ENCODE results near the gene NCKAP5. TPM values are rescaled to one million over a fixed set of nuclear protein-coding genes. Genes with fewer than 3 reads are reported as not detected.

NCKAP5 gene
- total and polyA plus RNA-seq, 2 experiments from 2014 or later = 0.21 to 0.31 TPM

GRCh38 chr2:132789066-132789465 lies 779.2 kb downstream of the NCKAP5 start:
- H3K36me3 ChIP-seq = no peaks in the 10 kb centered on the region
- no peak overlapping the region for H3K27ac ChIP-seq
- no peaks in the 10 kb centered on the region for H3K9me3 ChIP-seq (ENCODE audit: low read depth)
- H3K27me3 ChIP-seq = no peaks in the 10 kb centered on the region
- H3K4me3 ChIP-seq = no peak overlapping the region
- TF ChIP-seq, protein P1, sequence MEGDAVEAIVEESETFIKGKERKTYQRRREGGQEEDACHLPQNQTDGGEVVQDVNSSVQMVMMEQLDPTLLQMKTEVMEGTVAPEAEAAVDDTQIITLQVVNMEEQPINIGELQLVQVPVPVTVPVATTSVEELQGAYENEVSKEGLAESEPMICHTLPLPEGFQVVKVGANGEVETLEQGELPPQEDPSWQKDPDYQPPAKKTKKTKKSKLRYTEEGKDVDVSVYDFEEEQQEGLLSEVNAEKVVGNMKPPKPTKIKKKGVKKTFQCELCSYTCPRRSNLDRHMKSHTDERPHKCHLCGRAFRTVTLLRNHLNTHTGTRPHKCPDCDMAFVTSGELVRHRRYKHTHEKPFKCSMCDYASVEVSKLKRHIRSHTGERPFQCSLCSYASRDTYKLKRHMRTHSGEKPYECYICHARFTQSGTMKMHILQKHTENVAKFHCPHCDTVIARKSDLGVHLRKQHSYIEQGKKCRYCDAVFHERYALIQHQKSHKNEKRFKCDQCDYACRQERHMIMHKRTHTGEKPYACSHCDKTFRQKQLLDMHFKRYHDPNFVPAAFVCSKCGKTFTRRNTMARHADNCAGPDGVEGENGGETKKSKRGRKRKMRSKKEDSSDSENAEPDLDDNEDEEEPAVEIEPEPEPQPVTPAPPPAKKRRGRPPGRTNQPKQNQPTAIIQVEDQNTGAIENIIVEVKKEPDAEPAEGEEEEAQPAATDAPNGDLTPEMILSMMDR (IDR thresholded peaks at IDR 0.05; ENCODE audit: low read depth, low read length) = no peak
- DNase-seq (ENCODE audit: low read depth in 1 of 2, low spot score in 1 of 2) = no peak
- H3K4me1 ChIP-seq (ENCODE audit: low read depth) = no peaks in the 10 kb centered on the region

DNA sequence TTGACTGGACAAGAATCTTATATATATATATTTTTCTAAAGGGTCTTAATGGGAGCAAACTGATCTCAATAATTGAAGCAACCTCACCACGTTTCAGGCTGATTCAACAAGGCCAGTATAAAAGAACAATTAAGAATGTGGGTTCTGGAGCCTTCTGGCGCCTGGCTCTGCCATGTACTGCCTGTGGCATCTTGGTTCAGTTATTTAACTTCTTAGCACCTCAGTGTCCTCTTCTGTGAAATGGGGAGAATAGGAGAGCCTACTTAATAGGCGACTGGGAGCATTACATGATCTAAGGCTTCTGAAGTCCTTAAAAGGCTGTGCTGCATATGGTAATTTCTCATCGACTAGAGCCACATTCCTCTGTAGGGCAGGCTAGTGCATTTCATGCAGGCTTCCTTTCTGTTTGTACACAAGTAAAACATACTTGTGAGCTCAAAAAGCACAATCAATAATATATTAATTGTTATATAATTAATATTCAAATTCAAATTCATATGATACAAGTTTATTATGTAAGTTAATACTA lies 779.9 kb downstream of the NCKAP5 start:
- no peak overlapping the region for H3K4me3 ChIP-seq
- no peaks in the 10 kb centered on the region for H3K36me3 ChIP-seq
- TF ChIP-seq, protein P1 (IDR thresholded peaks at IDR 0.05; ENCODE audit: low read depth, low read length) = no peak
- DNase-seq (ENCODE audit: low read depth in 1 of 2, low spot score in 1 of 2) = no peak
- H3K27ac ChIP-seq = no peak overlapping the region
- no peaks in the 10 kb centered on the region for H3K27me3 ChIP-seq
- H3K4me1 ChIP-seq (ENCODE audit: low read depth) = no peaks in the 10 kb centered on the region
- H3K9me3 ChIP-seq (ENCODE audit: low read depth) = no peaks in the 10 kb centered on the region

DNA sequence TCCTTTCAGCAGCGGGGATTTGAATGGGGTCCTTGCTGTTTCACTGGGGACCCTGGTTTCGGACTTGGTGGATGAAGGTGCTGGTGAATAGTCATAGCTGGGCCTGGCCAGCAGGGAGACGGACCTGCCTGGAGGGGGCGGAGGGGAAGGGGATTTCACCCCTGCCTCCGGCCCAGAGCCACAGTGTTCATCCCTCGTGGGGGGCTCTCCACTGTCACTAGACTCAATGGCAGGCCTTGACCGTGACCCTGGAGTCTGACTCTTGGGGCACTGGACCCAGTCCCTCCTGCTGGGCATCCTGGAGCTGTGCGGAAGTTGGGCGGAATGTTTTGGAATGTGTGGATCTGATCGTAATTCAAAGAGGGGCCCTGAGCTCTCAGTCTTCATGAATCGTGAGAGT lies 784.4 kb downstream of the NCKAP5 start:
- DNase-seq (ENCODE audit: low read depth in 1 of 2, low spot score in 1 of 2) = no peak
- Histone ChIP-seq H3K27me3 (no peaks in the 10 kb centered on the region), H3K9me3 (ENCODE audit: low read depth) (no peaks in the 10 kb centered on the region), H3K36me3 (no peaks in the 10 kb centered on the region), H3K27ac (no peak overlapping the region), H3K4me3 (no peak overlapping the region), H3K4me1 (ENCODE audit: low read depth) (no peaks in the 10 kb centered on the region)
- TF ChIP-seq, protein P1 (IDR thresholded peaks at IDR 0.05; ENCODE audit: low read depth, low read length) = no peak

- no peaks in the 10 kb centered on the region for H3K9me3 ChIP-seq (ENCODE audit: low read depth)
- TF ChIP-seq, protein P1 (IDR thresholded peaks at IDR 0.05; ENCODE audit: low read depth, low read length) = no peak
- no peaks in the 10 kb centered on the region for H3K36me3 ChIP-seq
- DNase-seq (ENCODE audit: low read depth in 1 of 2, low spot score in 1 of 2) = no peak
- H3K4me3 ChIP-seq = no peak overlapping the region
- H3K27me3 ChIP-seq = no peaks in the 10 kb centered on the region
- H3K27ac ChIP-seq = no peak overlapping the region
- no peaks in the 10 kb centered on the region for H3K4me1 ChIP-seq (ENCODE audit: low read depth)
These were observed 786.0 kb downstream of the NCKAP5 start for GRCh38 chr2:132782176-132782783.

DNA sequence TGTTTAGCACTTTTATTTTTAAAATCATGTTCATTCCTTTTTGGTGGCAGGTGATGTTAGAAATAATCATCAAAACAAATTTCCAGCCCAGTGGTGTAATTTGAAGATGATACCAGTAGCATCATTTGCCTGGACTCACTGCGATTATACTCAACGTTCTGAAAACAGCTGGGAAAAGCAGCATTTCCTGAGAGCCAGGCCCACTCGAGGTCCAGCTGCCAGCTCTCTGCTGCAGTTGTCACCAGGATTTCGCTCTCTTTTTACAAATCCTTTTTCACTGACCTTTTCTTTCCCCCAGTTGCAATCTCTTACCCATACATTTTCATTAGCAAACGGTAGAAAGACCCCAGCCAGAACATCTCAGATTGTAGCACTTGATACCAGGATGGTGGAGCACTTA lies 787.6 kb downstream of the NCKAP5 start:
- no peak for DNase-seq (ENCODE audit: low read depth in 1 of 2, low spot score in 1 of 2)
- Histone ChIP-seq H3K4me1 (ENCODE audit: low read depth) (no peaks in the 10 kb centered on the region), H3K9me3 (ENCODE audit: low read depth) (no peaks in the 10 kb centered on the region), H3K27me3 (no peaks in the 10 kb centered on the region), H3K4me3 (no peak overlapping the region), H3K27ac (no peak overlapping the region), H3K36me3 (no peaks in the 10 kb centered on the region)
- TF ChIP-seq, protein P1 (IDR thresholded peaks at IDR 0.05; ENCODE audit: low read depth, low read length) = no peak

All from cardiac muscle cell (in vitro differentiated cells and primary cell).